C4-2B (cell line): ENCODE measurements around the gene FAM83G.

Source experiments
- CTCF ChIP-seq: fragments of 450-650 bp; conservative IDR thresholded peaks from 2 replicates; pipeline ENCODE4 v1.5.1; 2017; ENCODE audit warnings: mild to moderate bottlenecking
- ZFX ChIP-seq: fragments of 450-650 bp; IDR thresholded peaks from 2 replicates; pipeline ENCODE4 v1.6.1; 2017

GRCh38 chr17:18977021-18977420 lies 27.5 kb downstream of the FAM83G start:
- TF ChIP-seq CTCF (no peak), ZFX (no peak)
